GM18505 (cell line): ENCODE results near the gene GAREM1.

Source experiments
- ATAC-seq: cut with Tn5 transposase; IDR thresholded peaks from one replicate; pipeline ENCODE4 v1.9.1; 2021; ENCODE audit not compliant: unreplicated experiment
- POLR2A ChIP-seq: IDR thresholded peaks from 4 replicates; pipeline ENCODE4 v1.6.1; 2011; ENCODE audit warnings: borderline replicate concordance; ENCODE audit not compliant: insufficient read depth, insufficient read length; ENCODE audit errors: extremely low read depth

The GAREM1 gene

GRCh38 chr18:32264401-32264800 lies 206.3 kb downstream of the GAREM1 start:
- no peak for TF ChIP-seq POLR2A
- ATAC-seq, result no peak

- no peak for ATAC-seq
- TF ChIP-seq POLR2A, result no peak
These were observed 208.6 kb downstream of the GAREM1 start for GRCh38 chr18:32262092-32262491.

GRCh38 chr18:32261003-32261402 lies 209.7 kb downstream of the GAREM1 start:
- no peak for ATAC-seq
- no peak for TF ChIP-seq POLR2A

- no peak for TF ChIP-seq POLR2A
- no peak for ATAC-seq
These were observed 211.1 kb downstream of the GAREM1 start for GRCh38 chr18:32259553-32259952.

- no peak for TF ChIP-seq POLR2A
These were observed 212.0 kb downstream of the GAREM1 start for GRCh38 chr18:32258558-32259204.

GRCh38 chr18:32258148-32258547 lies 212.5 kb downstream of the GAREM1 start:
- no peak for TF ChIP-seq POLR2A
- no peak for ATAC-seq

More at GRCh38 chr18:32258558-32259204, 212.0 kb downstream of the GAREM1 start:
- no peak for ATAC-seq

- no peak for TF ChIP-seq POLR2A
- no peak for ATAC-seq
These were observed 213.4 kb downstream of the GAREM1 start for GRCh38 chr18:32257084-32257785.

- ATAC-seq, result no peak
- no peak for TF ChIP-seq POLR2A
These were observed 215.1 kb downstream of the GAREM1 start for GRCh38 chr18:32255570-32255969.

GRCh38 chr18:32252141-32252860 lies 218.4 kb downstream of the GAREM1 start:
- no peak for ATAC-seq
- no peak for TF ChIP-seq POLR2A

- no peak for ATAC-seq
- TF ChIP-seq POLR2A, result no peak
These were observed 219.2 kb downstream of the GAREM1 start for GRCh38 chr18:32251466-32251865.

- TF ChIP-seq POLR2A, result no peak
- no peak for ATAC-seq
These were observed 221.3 kb downstream of the GAREM1 start for GRCh38 chr18:32249147-32249929.

- TF ChIP-seq POLR2A, result no peak
- no peak for ATAC-seq
These were observed 225.8 kb downstream of the GAREM1 start for GRCh38 chr18:32244881-32245280.

- no peak for TF ChIP-seq POLR2A
- no peak for ATAC-seq
These were observed 227.3 kb downstream of the GAREM1 start for GRCh38 chr18:32243358-32243757.
